Prostate gland (tissue), 2 donors: ENCODE data around the gene MRPL10. TPM values are rescaled to one million over a fixed set of nuclear protein-coding genes. Genes with fewer than 3 reads are reported as not detected.

Source experiments
- DNase-seq: peaks from one replicate; pipeline ENCODE4 v3.0.0-alpha.2; 2019; ENCODE audit warnings: low spot score
- H3K27ac ChIP-seq, 2 donors: fragments of 200-600 bp; sonication (generic); 2 replicates each; pipeline ENCODE4 v1.5.1; 2017 to 2019
- H3K27me3 ChIP-seq: fragments of 200-600 bp; sonication (generic); replicated peaks from 2 replicates; pipeline ENCODE4 v1.5.1; 2019; ENCODE audit not compliant: insufficient read depth
- H3K36me3 ChIP-seq, 2 donors: fragments of 200-600 bp; sonication (generic); 1 replicate in 1 of 2; 2 replicates in 1 of 2; pipeline versions ENCODE4 v1.5.1 to v1.8.1; 2017 to 2019
- H3K4me1 ChIP-seq: fragments of 200-600 bp; sonication (generic); replicated peaks from 2 replicates; pipeline ENCODE4 v1.5.1; 2019
- H3K4me3 ChIP-seq, 2 donors: fragments of 200-600 bp; sonication (generic); 2 replicates each; pipeline ENCODE4 v1.5.1; 2017 to 2019
- H3K9me3 ChIP-seq: fragments of 200-600 bp; sonication (generic); 2 replicates; pipeline ENCODE4 v1.5.1; 2017
- CTCF ChIP-seq, 4 experiments: fragments of 200-600 bp in 2 of 4; fragments of 450-650 bp in 2 of 4; sonication (generic) in 2 of 4; IDR thresholded peaks; 1 replicate in 3 of 4; 2 replicates in 1 of 4; pipeline ENCODE4 v1.5.1; 2016 to 2019; ENCODE audit warnings: antibody characterized with exemption in 4 of 4, mild to moderate bottlenecking in 2 of 4, moderate library complexity in 2 of 4
- POLR2A ChIP-seq: fragments of 450-650 bp; IDR thresholded peaks from one replicate; pipeline ENCODE4 v1.6.1; 2016; ENCODE audit warnings: antibody characterized with exemption, mild to moderate bottlenecking
- POLR2AphosphoS5 ChIP-seq: sonication (generic); formaldehyde crosslinking; IDR thresholded peaks from one replicate; pipeline ENCODE4 v1.6.1; 2017; ENCODE audit warnings: antibody characterized with exemption
- WGBS: methylation state at CpG from one replicate; pipeline ENCODE4 v1.1.5; 2018; 5-methylcytosine and 5-hydroxymethylcytosine counted together
- intact Hi-C: fragments of 100-400 bp; cut with DNase I; formaldehyde crosslinking; loops from one replicate; pipeline ENCODE4 v1.14.2; 2022
- total RNA-seq, 2 donors: library from RNA; depleted of rRNA; stranded (reverse); fragments of >200 nt; gene quantifications; one replicate each; pipeline ENCODE4 v1.1.0, GENCODE V29; 2016

MRPL10 gene
- total RNA-seq, 2 donors from 2014 or later: 46.6 to 47.0 TPM

- 95% methylated on average over 22 of the region's 22 CpGs for WGBS
- Histone ChIP-seq H3K9me3 (no peaks in the 10 kb centered on the region), H3K27me3 (no peaks in the 10 kb centered on the region), H3K36me3 (no peaks in the 10 kb centered on the region), H3K27ac (no peak overlapping the region), H3K4me3 (no peak overlapping the region), H3K4me1 (no peaks in the 10 kb centered on the region)
- no peak for DNase-seq
- no peak for TF ChIP-seq CTCF (IDR thresholded peaks at IDR 0.05)
- intact Hi-C loops: loop anchor here (10.0 kb wide), 1 partner anchor 114 kb away; the partner anchor contains the start of gene TBKBP1
Observed at GRCh38 chr17:47808830-47809480, 22.4 kb downstream of the MRPL10 start.

GRCh38 chr17:47808036-47808829, 23.1 kb downstream of the MRPL10 start:
- H3K9me3 ChIP-seq: no peaks in the 10 kb centered on the region
- no peaks in the 10 kb centered on the region for H3K36me3 ChIP-seq
- TF ChIP-seq POLR2AphosphoS5 (no peak), POLR2A (no peak), CTCF (IDR thresholded peaks at IDR 0.05) (no peak)
- H3K4me3 ChIP-seq: no peak overlapping the region
- DNase-seq: no peak
- H3K27me3 ChIP-seq: no peaks in the 10 kb centered on the region
- intact Hi-C loops: loop anchor here (10.0 kb wide), 1 partner anchor 113 kb away; the partner anchor contains the start of gene TBKBP1
- H3K4me1 ChIP-seq: no peaks in the 10 kb centered on the region
- WGBS: 90% methylated on average over 18 of the region's 20 CpGs
- H3K27ac ChIP-seq: no peak overlapping the region

GRCh38 chr17:47807421-47807820, 23.9 kb downstream of the MRPL10 start:
- no peak for DNase-seq
- Histone ChIP-seq H3K36me3 (no peaks in the 10 kb centered on the region), H3K27me3 (no peaks in the 10 kb centered on the region), H3K4me3 (no peak overlapping the region), H3K4me1 (no peaks in the 10 kb centered on the region), H3K9me3 (no peaks in the 10 kb centered on the region), H3K27ac (no peak overlapping the region)
- intact Hi-C loops: loop anchor here (10.0 kb wide), 1 partner anchor 113 kb away; the partner anchor contains the start of gene TBKBP1
- 82% methylated on average over 11 of the region's 11 CpGs for WGBS
- no peak for TF ChIP-seq CTCF (IDR thresholded peaks at IDR 0.05)
- no peak for TF ChIP-seq POLR2AphosphoS5
- TF ChIP-seq POLR2A: no peak

GRCh38 chr17:47806913-47807255, 24.5 kb downstream of the MRPL10 start:
- intact Hi-C loops: loop anchor here (10.0 kb wide), 1 partner anchor 112 kb away; the partner anchor contains the start of gene TBKBP1
- H3K4me3 ChIP-seq: no peak overlapping the region
- H3K27me3 ChIP-seq: no peaks in the 10 kb centered on the region
- 88% methylated on average over 9 of the region's 9 CpGs for WGBS
- TF ChIP-seq POLR2A (no peak), CTCF (IDR thresholded peaks at IDR 0.05) (no peak), POLR2AphosphoS5 (no peak)
- DNase-seq: no peak
- H3K36me3 ChIP-seq: no peaks in the 10 kb centered on the region
- no peaks in the 10 kb centered on the region for H3K9me3 ChIP-seq
- H3K4me1 ChIP-seq: no peaks in the 10 kb centered on the region
- no peak overlapping the region for H3K27ac ChIP-seq
